HL-60/S4 (cell line): ENCODE data around the gene FOXN4.

ENCODE experiments used
- in situ Hi-C: fragments of 300-500 bp; cut with MboI; formaldehyde crosslinking; loops from 2 replicates; pipeline ENCODE4 v1.14.3; 2022; ENCODE audit warnings: low sequenced_read_pairs

FOXN4 gene

GRCh38 chr12:109305547-109305946 lies 3.5 kb downstream of the FOXN4 start:
- in situ Hi-C loops = no loop called here

- in situ Hi-C loops = no loop called here
These were observed 4.6 kb downstream of the FOXN4 start for GRCh38 chr12:109304485-109304884.

- in situ Hi-C loops = no loop called here
These were observed 6.3 kb downstream of the FOXN4 start for GRCh38 chr12:109302770-109303169.

GRCh38 chr12:109302358-109302757 lies 6.7 kb downstream of the FOXN4 start:
- in situ Hi-C loops = no loop called here

- in situ Hi-C loops = no loop called here
These were observed 7.4 kb downstream of the FOXN4 start for GRCh38 chr12:109301643-109302168.

- in situ Hi-C loops = no loop called here
These were observed 9.2 kb downstream of the FOXN4 start for GRCh38 chr12:109299849-109300248.

- in situ Hi-C loops = no loop called here
These were observed 12.7 kb downstream of the FOXN4 start for GRCh38 chr12:109296431-109296830.

GRCh38 chr12:109295764-109296425 lies 13.2 kb downstream of the FOXN4 start:
- in situ Hi-C loops = no loop called here

GRCh38 chr12:109294286-109294796 lies 14.7 kb downstream of the FOXN4 start:
- in situ Hi-C loops = no loop called here

GRCh38 chr12:109293106-109293505 lies 16.0 kb downstream of the FOXN4 start:
- in situ Hi-C loops = no loop called here

GRCh38 chr12:109292342-109292711 lies 16.8 kb downstream of the FOXN4 start:
- in situ Hi-C loops = no loop called here

- in situ Hi-C loops = no loop called here
These were observed 17.4 kb downstream of the FOXN4 start for GRCh38 chr12:109291521-109292341.

GRCh38 chr12:109291117-109291516 lies 18.0 kb downstream of the FOXN4 start:
- in situ Hi-C loops = no loop called here

GRCh38 chr12:109290061-109290460 lies 19.0 kb downstream of the FOXN4 start:
- in situ Hi-C loops = no loop called here

- in situ Hi-C loops = no loop called here
These were observed 19.5 kb downstream of the FOXN4 start for GRCh38 chr12:109289551-109289950.

- in situ Hi-C loops = no loop called here
These were observed 20.1 kb downstream of the FOXN4 start for GRCh38 chr12:109289004-109289403.

- in situ Hi-C loops = no loop called here
These were observed 20.5 kb downstream of the FOXN4 start for GRCh38 chr12:109288571-109288970.

GRCh38 chr12:109287811-109288469 lies 21.1 kb downstream of the FOXN4 start:
- in situ Hi-C loops = no loop called here

- in situ Hi-C loops = no loop called here
These were observed 21.9 kb downstream of the FOXN4 start for GRCh38 chr12:109287181-109287580.

- in situ Hi-C loops = no loop called here
These were observed 22.4 kb downstream of the FOXN4 start for GRCh38 chr12:109286652-109287051.

- in situ Hi-C loops = no loop called here
These were observed 22.8 kb downstream of the FOXN4 start for GRCh38 chr12:109286252-109286651.
